Cortex of kidney (tissue), 1 donor: ENCODE results near the gene DENND1B.
"Not testable (repeated sequence)": the region's sequence is repeated elsewhere in the genome, so short reads cannot be mapped to it uniquely, and the experiment has no call there.

ENCODE experiments used
- DNase-seq: peaks from one replicate; lab custom pipeline; 2025; lab: John Stamatoyannopoulos, UW

DENND1B gene

GRCh38 chr1:197782722-197783360, 7.6 kb upstream of the DENND1B start:
- DNase-seq: no peak

GRCh38 chr1:197781968-197782721, 6.9 kb upstream of the DENND1B start:
- no peak for DNase-seq

GRCh38 chr1:197779921-197780320, 4.6 kb upstream of the DENND1B start:
- no peak for DNase-seq

GRCh38 chr1:197778366-197778945, 3.2 kb upstream of the DENND1B start:
- no peak for DNase-seq

DNA sequence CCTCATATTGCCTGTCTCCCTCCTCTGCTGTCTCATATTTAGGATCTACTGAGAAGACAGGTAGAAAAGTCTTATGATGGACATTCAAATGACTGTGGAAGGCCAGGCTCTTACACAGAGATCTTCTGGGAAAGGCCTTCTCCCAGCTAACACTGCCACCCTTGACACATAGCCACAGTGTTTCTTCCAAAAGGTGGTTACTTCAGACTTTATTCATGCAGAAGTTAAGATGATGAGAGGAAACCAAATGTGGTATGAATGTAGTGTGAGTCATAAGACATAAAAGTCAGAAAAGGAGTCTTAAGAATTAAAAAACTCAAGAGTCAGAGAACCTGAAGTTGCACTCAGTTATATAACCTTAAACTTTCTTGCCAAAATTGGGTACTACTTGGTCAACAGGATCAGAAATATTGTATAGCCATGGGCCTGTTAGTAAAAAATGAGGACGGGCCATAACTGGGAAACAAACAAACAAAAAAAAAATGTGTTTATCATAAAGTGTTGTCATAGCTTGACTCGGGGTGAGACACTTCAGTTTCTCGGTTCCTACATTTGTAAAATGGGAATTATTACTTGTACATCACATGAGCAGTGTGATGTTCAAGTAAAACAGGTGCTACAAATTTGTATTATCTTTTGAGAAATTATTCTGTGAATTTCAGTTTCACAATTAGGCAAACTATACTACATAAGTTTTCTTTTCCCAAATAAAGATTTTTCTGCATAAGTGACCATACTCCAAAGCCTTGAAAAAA, 1.2 kb upstream of the DENND1B start:
- DNase-seq: no peak

- DNase-seq: no peak
Measured at GRCh38 chr1:197774466-197775281, 606 bp downstream of the DENND1B start.

DNA sequence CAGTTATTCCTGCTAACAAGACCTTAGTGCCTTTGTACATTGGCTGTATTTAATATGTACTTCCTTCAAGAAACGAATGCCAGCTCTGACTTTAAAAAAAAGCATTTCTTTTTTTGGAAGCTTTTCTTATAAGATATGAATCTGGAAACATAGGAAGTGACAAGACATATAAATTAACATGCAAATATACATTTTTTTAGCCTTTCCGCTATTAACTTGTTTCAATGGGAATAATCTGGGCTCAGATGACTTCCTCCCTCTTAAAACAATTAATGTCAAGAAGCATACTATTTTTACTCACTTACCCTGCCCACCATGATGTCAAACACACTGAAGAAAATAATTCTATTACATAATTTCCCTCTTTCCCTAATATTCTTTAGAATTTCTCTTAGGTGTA, 1.4 kb downstream of the DENND1B start:
- no peak for DNase-seq

DNA sequence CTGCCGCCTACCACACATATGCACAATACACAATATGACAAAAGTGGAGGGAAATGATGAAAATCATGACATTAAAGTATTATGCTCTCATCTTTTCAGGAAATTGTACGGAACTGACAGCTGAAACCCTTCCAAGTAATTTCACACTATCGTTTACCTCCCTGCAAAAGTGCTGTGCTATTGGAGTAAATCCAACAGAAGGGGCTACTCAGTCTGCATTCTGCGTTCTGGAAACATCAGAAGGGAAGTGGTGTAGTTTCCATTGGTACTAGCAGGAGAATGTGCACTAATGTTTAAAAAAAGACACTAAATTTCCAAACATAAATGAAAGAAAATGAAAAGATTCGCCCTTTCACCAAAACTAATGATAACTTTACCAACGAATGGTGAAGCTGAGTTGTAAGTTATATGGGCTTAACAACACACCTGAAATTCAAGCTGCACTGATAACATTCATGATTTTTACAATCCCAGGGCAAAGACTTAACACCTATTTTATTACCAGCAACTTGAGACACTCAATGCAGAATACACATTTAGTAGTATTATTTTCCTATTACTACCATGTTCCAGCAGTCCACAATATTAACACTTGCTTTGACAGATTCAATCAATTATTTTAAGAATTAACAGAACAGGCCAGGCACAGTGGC, 3.2 kb downstream of the DENND1B start:
- no peak for DNase-seq

- DNase-seq: no peak
Measured at GRCh38 chr1:197771386-197771785, 3.9 kb downstream of the DENND1B start.

- DNase-seq: no peak
Measured at GRCh38 chr1:197770243-197770642, 5.0 kb downstream of the DENND1B start.

DNA sequence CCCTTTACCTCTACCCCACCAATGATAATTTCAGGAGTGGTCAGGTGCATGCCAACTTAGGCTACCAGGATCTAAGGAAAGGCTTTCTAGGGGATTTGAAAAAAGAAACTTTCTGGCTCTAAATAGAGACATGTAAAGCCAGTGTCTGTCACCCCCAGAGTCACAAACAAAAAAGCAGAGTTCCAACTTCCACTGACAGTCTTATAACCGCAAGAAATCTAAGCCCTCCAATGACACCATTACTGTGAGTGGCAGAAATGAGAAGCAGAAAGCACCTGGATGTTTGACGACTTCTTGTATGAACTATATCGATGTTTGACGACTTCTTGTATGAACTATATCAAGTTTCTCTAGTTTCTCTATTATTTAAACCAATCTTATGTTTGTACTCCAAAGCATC, 6.0 kb downstream of the DENND1B start:
- DNase-seq: no peak

- no peak for DNase-seq
Measured at GRCh38 chr1:197768014-197768805, 7.1 kb downstream of the DENND1B start.

DNA sequence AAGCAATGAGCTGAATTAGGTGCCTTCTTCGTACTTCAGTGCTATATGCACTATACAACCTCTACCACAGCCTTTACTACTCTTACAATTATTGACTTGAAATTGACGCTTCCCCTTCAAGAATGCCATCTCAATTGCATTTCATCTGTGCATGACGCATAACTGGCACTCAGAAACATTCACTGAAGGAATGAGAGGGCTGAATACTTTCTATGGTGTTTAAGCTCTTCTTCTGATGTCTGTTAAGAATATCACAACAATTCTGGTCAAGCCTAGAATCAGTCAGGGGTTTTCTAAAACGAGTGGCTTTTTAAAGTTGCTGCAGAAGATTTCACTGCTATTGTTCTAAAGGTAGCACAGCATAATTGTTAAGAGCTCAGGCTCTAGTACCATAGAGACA, 11.5 kb downstream of the DENND1B start:
- DNase-seq: no peak

DNA sequence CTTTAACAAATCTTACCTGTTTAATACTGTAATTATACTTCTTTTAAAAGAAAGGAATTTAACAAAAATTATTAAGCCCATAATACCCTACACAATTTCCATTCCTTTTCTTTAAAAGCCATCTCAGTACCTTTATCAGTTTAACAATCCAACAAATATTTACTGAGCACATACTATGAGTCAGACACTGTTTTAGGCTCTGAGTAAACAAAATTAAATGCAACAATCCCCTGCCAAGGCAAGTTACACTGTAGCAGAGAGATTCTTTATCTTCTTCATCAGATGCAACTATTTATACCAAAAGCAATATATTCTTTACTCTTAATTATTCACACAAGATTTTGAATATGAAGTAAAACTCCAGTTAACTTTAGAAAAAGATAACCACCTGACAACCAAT, 12.0 kb downstream of the DENND1B start:
- no peak for DNase-seq

DNA sequence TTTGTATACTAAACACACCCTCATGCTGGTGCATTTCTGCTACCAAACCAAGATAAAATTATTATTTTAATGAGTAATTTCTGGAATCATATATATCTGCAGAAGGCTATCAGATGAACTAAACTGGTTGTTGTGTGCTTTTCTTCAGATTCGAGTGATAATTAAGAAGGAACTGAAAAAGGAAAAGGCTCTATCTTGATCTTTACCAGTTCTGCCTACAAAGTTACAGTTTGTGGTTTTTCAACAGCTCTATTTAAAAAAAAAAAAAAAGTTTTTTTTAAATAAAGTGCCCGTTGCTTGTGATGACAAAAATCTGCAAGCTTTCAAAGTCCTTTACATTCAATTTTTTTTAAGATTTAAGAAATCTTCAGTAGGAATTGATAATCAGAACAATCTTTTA, 13.6 kb downstream of the DENND1B start:
- DNase-seq: no peak

DNA sequence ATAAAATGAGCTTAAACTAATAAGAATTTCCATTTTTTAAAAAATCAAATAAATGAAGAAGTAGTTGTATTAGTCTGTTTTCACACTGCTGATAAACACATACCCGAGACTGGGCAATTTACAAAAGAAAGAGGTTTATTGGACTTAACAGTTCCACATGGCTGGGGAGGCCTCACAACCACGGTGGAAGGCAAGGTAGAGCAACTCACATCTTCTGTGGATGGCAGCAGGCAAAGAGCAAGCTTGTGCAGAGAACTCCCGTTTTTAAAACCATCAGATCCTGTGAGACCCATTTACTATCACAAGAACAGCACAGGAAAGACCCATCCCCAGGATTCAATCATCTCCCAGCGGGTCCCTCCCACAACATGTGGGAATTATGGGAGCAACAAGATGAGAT, 19.7 kb downstream of the DENND1B start:
- not testable (repeated sequence) for DNase-seq

- DNase-seq: not testable (repeated sequence)
Measured at GRCh38 chr1:197752652-197753164, 22.6 kb downstream of the DENND1B start.

DNA sequence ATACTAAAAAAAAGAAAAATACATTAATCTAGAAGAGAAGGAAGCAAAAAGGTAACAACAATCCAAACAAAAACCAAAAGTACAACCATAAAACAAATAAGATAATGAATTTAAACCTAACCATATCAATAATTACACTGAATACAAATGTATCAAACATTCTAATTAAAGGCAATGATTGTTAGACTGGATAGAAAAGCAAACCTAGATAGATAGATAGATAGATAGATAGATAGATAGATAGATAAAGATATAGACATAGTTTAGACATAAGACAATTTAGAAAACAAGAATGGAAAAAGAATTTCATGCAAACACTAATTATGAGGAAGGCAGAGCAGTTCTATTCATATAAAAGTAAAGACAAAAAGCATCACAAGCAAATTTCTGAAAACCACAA, 24.9 kb downstream of the DENND1B start:
- no peak for DNase-seq

DNA sequence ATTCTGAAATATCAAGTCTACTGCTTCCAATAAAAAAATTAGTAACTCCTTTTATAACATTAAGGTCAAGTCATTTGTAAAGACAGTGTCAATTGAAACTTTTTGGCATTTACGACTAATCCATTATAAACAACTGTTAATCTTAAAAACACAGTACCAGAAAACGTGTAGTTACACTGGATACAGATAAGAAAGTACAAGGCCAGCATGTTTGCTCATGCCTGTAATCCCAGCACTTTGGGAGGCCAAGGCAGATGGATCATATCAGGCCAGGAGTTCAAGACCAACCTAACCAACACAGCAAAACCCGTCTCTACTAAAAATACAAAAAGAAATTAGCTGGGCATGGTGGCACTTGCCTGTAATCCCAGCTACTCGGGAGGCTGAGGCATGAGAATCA, 29.4 kb downstream of the DENND1B start:
- DNase-seq: no peak

- DNase-seq: no peak
Measured at GRCh38 chr1:197744979-197745378, 30.3 kb downstream of the DENND1B start.
